ENCODE measurements around the gene GCFC2.

DNA sequence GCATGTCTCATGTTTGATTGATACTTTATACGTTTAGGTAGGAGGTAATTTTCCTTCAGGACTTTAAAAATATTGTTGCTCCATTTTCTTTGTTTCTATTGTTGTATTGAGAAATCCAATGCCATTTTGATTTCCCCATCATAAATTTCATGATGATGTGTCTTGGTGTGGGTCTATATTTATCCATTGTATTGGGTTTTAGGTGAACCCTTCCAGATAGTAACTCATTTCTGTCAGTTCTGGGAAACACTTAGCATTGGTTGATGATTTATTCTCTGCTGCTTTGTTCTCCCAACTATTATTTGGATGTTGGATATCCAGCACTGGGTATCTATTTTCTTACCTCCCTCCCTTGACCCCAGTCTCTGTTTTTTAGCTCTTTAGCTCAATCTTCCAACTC is 54.2 kb downstream of the GCFC2 start:
- TF ChIP-seq CTCF (IDR thresholded peaks at IDR 0.05) (no peak), POLR2A (IDR thresholded peaks at IDR 0.05) (no peak)

Data from vagina (tissue), 2 donors.